Right lobe of liver (tissue), 6 donors: ENCODE measurements around the gene PDZRN3. TPM values are rescaled to one million over a fixed set of nuclear protein-coding genes. Genes with fewer than 3 reads are reported as not detected.

ENCODE experiments used
- ATAC-seq, 4 donors: fragments of 200-7000 bp; cut with Tn5 transposase; one replicate each; pipeline ENCODE4 v1.9.1; 2020; ENCODE audit warnings: mild to moderate bottlenecking in 4 of 4, moderate library complexity in 4 of 4
- DNase-seq, 3 donors: peaks; one replicate each; pipeline ENCODE4 v3.0.0-alpha.2; 2020
- H3K27ac ChIP-seq, 3 donors: fragments of 200-600 bp; one replicate each; pipeline ENCODE4 v1.8.0; 2022
- H3K27me3 ChIP-seq, 2 donors: fragments of 200-600 bp; one replicate each; pipeline ENCODE4 v1.8.0; 2022
- H3K36me3 ChIP-seq, 4 donors: fragments of 200-600 bp; sonication (generic) in 1 of 4; one replicate each; pipeline versions ENCODE4 v1.5.1 to v1.8.0; 2017 to 2022; ENCODE audit warnings: control low read depth in 1 of 4
- H3K4me1 ChIP-seq, 4 donors: fragments of 200-600 bp; sonication (generic) in 1 of 4; one replicate each; pipeline versions ENCODE4 v1.5.1 to v1.8.0; 2017 to 2022; ENCODE audit warnings: control low read depth in 1 of 4
- H3K4me3 ChIP-seq, 3 donors: fragments of 200-600 bp; one replicate each; pipeline ENCODE4 v1.8.0; 2022
- H3K9me3 ChIP-seq, 4 donors: fragments of 200-600 bp; sonication (generic) in 1 of 4; one replicate each; pipeline versions ENCODE4 v1.5.1 to v1.8.0; 2017 to 2022; ENCODE audit warnings: control low read depth in 1 of 4
- CTCF ChIP-seq, 4 donors: fragments of 200-600 bp in 3 of 4; fragments of 450-650 bp in 1 of 4; IDR thresholded peaks; one replicate each; pipeline versions ENCODE4 v1.5.1 to v1.8.0; 2016 to 2022; ENCODE audit warnings: antibody characterized with exemption in 4 of 4, mild to moderate bottlenecking in 2 of 4
- POLR2A ChIP-seq: fragments of 450-650 bp; IDR thresholded peaks from one replicate; pipeline ENCODE4 v1.6.1; 2017; ENCODE audit warnings: antibody characterized with exemption, mild to moderate bottlenecking
- WGBS: methylation state at CpG from one replicate; pipeline ENCODE4 v1.1.6; 2018; ENCODE audit warnings: low coverage, low lambda C conversion rate; ENCODE audit not compliant: insufficient coverage; ENCODE audit errors: missing lambda C conversion rate; 5-methylcytosine and 5-hydroxymethylcytosine counted together
- intact Hi-C, 2 donors: fragments of 100-400 bp; cut with DNase I; formaldehyde crosslinking; loops; one replicate each; pipeline versions ENCODE4 v1.11.2 to v1.14.1; 2022
- total RNA-seq, 6 experiments: library from RNA; depleted of rRNA in 2 of 6; stranded (reverse); fragments of >200 nt in 2 of 6; fragmentation: NEBNext Ultra II Directional in 3 of 6; extraction: Animal tissue kit (Norgen Biotek cat#: 25700) in 3 of 6; gene quantifications; one replicate each; pipeline versions ENCODE4 v1.1.0 to v1.2.4, GENCODE V29; 2016 to 2023
- donor health status: DM: no; HTN: yes; CAD: no.
- donor health status: DM: no; HTN: no; CAD: no.
- donor health status: DM: no; HTN: no; CAD: no.
- donor health status: DM: no; HTN: yes; CAD: no.
- donor health status: DM: no; HTN: yes; CAD: no.

Gene PDZRN3
- total RNA-seq, 6 experiments from 2014 or later: 0.33 to 2.0 (median 1.1) TPM

DNA sequence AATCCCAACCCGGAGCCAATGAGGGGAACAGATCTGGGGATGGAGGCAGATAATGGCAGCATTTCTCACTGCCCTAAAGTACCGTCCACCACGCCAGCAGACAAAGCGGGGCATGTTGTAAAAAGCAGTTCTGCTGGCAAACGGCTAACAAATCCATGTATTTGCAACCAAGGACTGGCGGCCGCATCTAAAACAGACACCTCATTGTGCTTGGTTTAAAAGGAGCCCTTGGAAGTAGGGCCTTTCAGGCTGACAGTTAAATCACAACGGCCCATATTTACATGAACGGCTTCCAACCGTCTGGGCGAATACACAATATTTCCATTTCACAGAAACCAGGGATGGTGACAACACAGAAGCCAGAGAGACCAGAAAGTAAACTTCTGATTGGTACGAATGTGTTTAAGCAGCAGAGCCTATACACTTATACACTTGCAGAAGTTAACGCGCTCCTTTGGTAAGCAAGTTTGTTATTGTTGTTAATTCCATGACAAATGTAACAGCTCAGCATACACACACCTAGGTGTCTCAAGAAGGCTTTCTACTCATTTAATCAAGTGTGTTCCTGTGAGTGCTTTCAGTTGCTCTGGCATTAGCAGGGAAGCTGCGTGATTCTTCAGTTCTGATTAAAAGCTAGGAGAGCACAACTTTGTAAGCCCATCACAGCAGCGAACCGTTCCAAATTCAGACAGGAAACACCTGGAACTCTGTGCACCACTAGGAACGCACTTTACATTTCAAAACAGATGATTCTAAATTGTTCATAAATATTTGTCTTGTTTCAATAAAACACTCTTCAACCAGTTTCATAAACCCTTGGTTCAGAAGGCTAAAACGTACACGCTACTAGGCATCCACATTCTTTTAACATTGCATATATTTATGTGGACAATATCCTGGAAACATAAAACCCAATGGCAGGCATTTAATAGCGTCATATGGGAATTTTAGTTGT, 112.9 kb downstream of the PDZRN3 start:
- ATAC-seq (no peak), DNase-seq (no peak)
- H3K27me3 ChIP-seq: no peaks in the 10 kb centered on the region
- no peaks in the 10 kb centered on the region for H3K36me3 ChIP-seq
- whole genome bisulfite sequencing: 75% methylated on average over 17 of the region's 21 CpGs
- H3K9me3 ChIP-seq: no peaks in the 10 kb centered on the region
- H3K4me3 ChIP-seq: no peak overlapping the region
- H3K27ac ChIP-seq: no peak overlapping the region
- H3K4me1 ChIP-seq: peaks cover 0 to 7% (median 3%) of the 10 kb centered on the region in 4 donors
- TF ChIP-seq POLR2A (no peak), CTCF (IDR thresholded peaks at IDR 0.05) (no peak)
- intact Hi-C loops: loop anchor here in 1 of 2 donors (10.0 kb wide), 1 partner anchor 333 kb away; no protein-coding TSS in a partner anchor

GRCh38 chr3:73510784-73511183, 114.0 kb downstream of the PDZRN3 start:
- DNase-seq: no peak
- H3K27ac ChIP-seq: no peak overlapping the region
- no peak for ATAC-seq
- H3K9me3 ChIP-seq: no peaks in the 10 kb centered on the region
- no peak for TF ChIP-seq CTCF (IDR thresholded peaks at IDR 0.05)
- no peak for TF ChIP-seq POLR2A
- WGBS: 82% methylated on average over 3 of the region's 3 CpGs
- H3K36me3 ChIP-seq: no peaks in the 10 kb centered on the region
- no peaks in the 10 kb centered on the region for H3K27me3 ChIP-seq
- peaks cover 0 to 7% (median 3%) of the 10 kb centered on the region in 4 donors for H3K4me1 ChIP-seq
- intact Hi-C loops: loop anchor here in 1 of 2 donors (10.0 kb wide), 1 partner anchor 334 kb away; no protein-coding TSS in a partner anchor
- H3K4me3 ChIP-seq: no peak overlapping the region

GRCh38 chr3:73510334-73510733, 114.4 kb downstream of the PDZRN3 start:
- intact Hi-C loops: loop anchor here in 1 of 2 donors (10.0 kb wide), 1 partner anchor 334 kb away; no protein-coding TSS in a partner anchor
- Histone ChIP-seq H3K4me1 (peaks cover 0 to 7% (median 3%) of the 10 kb centered on the region in 4 donors), H3K27ac (no peak overlapping the region), H3K36me3 (no peaks in the 10 kb centered on the region), H3K9me3 (no peaks in the 10 kb centered on the region), H3K27me3 (no peaks in the 10 kb centered on the region), H3K4me3 (no peak overlapping the region)
- ATAC-seq (no peak), DNase-seq (no peak)
- TF ChIP-seq CTCF (IDR thresholded peaks at IDR 0.05) (no peak), POLR2A (no peak)
- WGBS: 80% methylated on average over 4 of the region's 4 CpGs

DNA sequence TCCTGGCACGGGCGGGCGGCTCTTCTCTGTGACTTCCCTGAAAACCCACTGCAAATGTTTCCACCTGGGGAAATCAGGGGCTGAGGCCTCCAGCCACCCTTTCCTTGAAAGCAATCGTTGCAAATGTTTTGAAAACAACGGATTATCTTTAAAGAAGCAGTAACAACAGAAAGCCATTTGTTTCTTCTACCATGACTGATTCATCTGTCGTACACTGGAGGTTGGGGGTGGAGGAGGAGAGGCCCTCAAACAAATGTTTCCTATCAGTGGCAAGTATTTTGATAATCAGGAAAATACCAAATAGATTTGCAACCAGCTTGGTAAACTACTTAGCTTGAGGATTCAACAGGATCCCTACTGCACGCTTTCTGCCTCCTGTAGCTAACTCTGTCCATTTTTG, 114.9 kb downstream of the PDZRN3 start:
- no peaks in the 10 kb centered on the region for H3K27me3 ChIP-seq
- H3K9me3 ChIP-seq: no peaks in the 10 kb centered on the region
- ATAC-seq: no peak
- no peaks in the 10 kb centered on the region for H3K36me3 ChIP-seq
- no peak overlapping the region for H3K4me3 ChIP-seq
- TF ChIP-seq POLR2A (no peak), CTCF (IDR thresholded peaks at IDR 0.05) (no peak)
- peaks cover 0 to 7% (median 3%) of the 10 kb centered on the region in 4 donors for H3K4me1 ChIP-seq
- WGBS: 62% methylated on average over 7 of the region's 7 CpGs
- intact Hi-C loops: loop anchor here in 1 of 2 donors (10.0 kb wide), 1 partner anchor 335 kb away; no protein-coding TSS in a partner anchor
- no peak for DNase-seq
- H3K27ac ChIP-seq: no peak overlapping the region
